B cell (primary cell): ENCODE results near the gene CKAP2L. TPM values are rescaled to one million over a fixed set of nuclear protein-coding genes. Genes with fewer than 3 reads are reported as not detected.

Source experiments
- ATAC-seq: fragments of 200-7000 bp; cut with Tn5 transposase; one replicate; pipeline ENCODE4 v1.10.0; 2021; ENCODE audit warnings: low read depth, mild to moderate bottlenecking, moderate number of reproducible peaks, moderate library complexity
- CTCF ChIA-PET: fragments of 350-600 bp; sonication (Branson Sonifier 250); formaldehyde crosslinking; loops from one replicate; lab custom pipeline; 2021; ENCODE audit warnings: antibody characterized with exemption, inconsistent platforms; lab: Charles Lee
- POLR2A ChIA-PET: fragments of 350-600 bp; sonication (Branson Sonifier 250); formaldehyde crosslinking; loops from one replicate; lab custom pipeline; 2021; ENCODE audit warnings: antibody characterized with exemption; lab: Charles Lee
- DNase-seq: peaks from one replicate; pipeline ENCODE4 v3.0.0; 2013
- H2AFZ ChIP-seq: 2 replicates; pipeline ENCODE4 v1.6.1; 2012; ENCODE audit warnings: mild to moderate bottlenecking, low read depth, low read length; ENCODE audit not compliant: insufficient read depth, poor library complexity, severe bottlenecking
- H3K27ac ChIP-seq, 2 donors: 1 replicate in 1 of 2; 2 replicates in 1 of 2; pipeline ENCODE4 v1.5.1; 2012 to 2013; ENCODE audit warnings: low read length in 2 of 2, mild to moderate bottlenecking in 2 of 2, moderate library complexity in 1 of 2
- H3K27me3 ChIP-seq, 4 experiments: fragments of 200-600 bp in 1 of 4; sonication (generic) in 1 of 4; replicated peaks in 1 of 4; 1 replicate in 2 of 4; 2 replicates in 2 of 4; pipeline versions ENCODE4 v1.6.1 to v1.7.0; 2013 to 2016; ENCODE audit warnings: low read length in 3 of 4, mild to moderate bottlenecking in 2 of 4, mixed read lengths in 1 of 4, moderate library complexity in 1 of 4; ENCODE audit not compliant: insufficient read depth in 4 of 4, control insufficient read depth in 3 of 4; ENCODE audit errors: control extremely low read depth in 1 of 4
- H3K36me3 ChIP-seq, 2 experiments: replicated peaks in 1 of 2; 1 replicate in 1 of 2; 2 replicates in 1 of 2; pipeline versions ENCODE4 v1.6.1 to v1.7.1; 2013; ENCODE audit warnings: low read length in 1 of 2; ENCODE audit not compliant: insufficient read depth in 2 of 2, control insufficient read depth in 1 of 2; ENCODE audit errors: control extremely low read depth in 1 of 2, extremely low read depth in 1 of 2
- H3K4me1 ChIP-seq, 2 donors: fragments of 200-600 bp in 1 of 2; sonication (generic) in 1 of 2; 1 replicate in 1 of 2; 2 replicates in 1 of 2; pipeline versions ENCODE4 v1.5.1 to v1.6.1; 2013 to 2017; ENCODE audit warnings: low read length in 2 of 2; ENCODE audit not compliant: control insufficient read depth in 2 of 2, insufficient read depth in 2 of 2
- H3K4me2 ChIP-seq: replicated peaks from 2 replicates; pipeline ENCODE3; 2012; ENCODE audit warnings: mild to moderate bottlenecking, low read depth, low read length; ENCODE audit not compliant: poor library complexity, severe bottlenecking
- H3K4me3 ChIP-seq, 5 experiments: fragments of 200-600 bp in 1 of 5; sonication (generic) in 1 of 5; 1 replicate in 3 of 5; 2 replicates in 2 of 5; pipeline versions ENCODE4 v1.5.1 to v1.7.0; 2011 to 2016; ENCODE audit warnings: low read length in 4 of 5, mild to moderate bottlenecking in 4 of 5, low read depth in 2 of 5, control low read depth in 1 of 5, moderate library complexity in 1 of 5; ENCODE audit not compliant: insufficient read depth in 1 of 5; ENCODE audit errors: control extremely low read depth in 1 of 5, extremely low read depth in 1 of 5
- H3K79me2 ChIP-seq: fragments of 200-600 bp; sonication (generic); one replicate; pipeline ENCODE4 v1.6.0; 2016; ENCODE audit warnings: low read length; ENCODE audit not compliant: control insufficient read depth, insufficient read depth
- H3K9ac ChIP-seq: fragments of 200-600 bp; sonication (generic); 2 replicates; pipeline ENCODE4 v1.6.1; 2017; ENCODE audit warnings: mild to moderate bottlenecking, low read length, moderate library complexity
- H3K9me3 ChIP-seq, 3 donors: one replicate each; pipeline versions ENCODE4 v1.6.1 to v1.7.1; 2013; ENCODE audit warnings: low read length in 2 of 3; ENCODE audit not compliant: control insufficient read depth in 2 of 3, insufficient read depth in 1 of 3; ENCODE audit errors: control extremely low read depth in 1 of 3
- H4K20me1 ChIP-seq: 2 replicates; pipeline ENCODE4 v1.6.0; 2012; ENCODE audit warnings: mild to moderate bottlenecking, low read length; ENCODE audit not compliant: insufficient read depth, control insufficient read depth, poor library complexity, severe bottlenecking
- H3K27ac Mint-ChIP-seq: one replicate; pipeline ENCODE4 v1.8.0; 2021; ENCODE audit warnings: mixed read lengths
- H3K27me3 Mint-ChIP-seq: one replicate; pipeline ENCODE4 v1.8.0; 2021; ENCODE audit warnings: mixed read lengths
- H3K4me1 Mint-ChIP-seq: one replicate; pipeline ENCODE4 v1.8.0; 2021; ENCODE audit warnings: mixed read lengths
- H3K4me3 Mint-ChIP-seq: one replicate; pipeline ENCODE4 v1.8.0; 2021; ENCODE audit warnings: mixed read lengths
- H3K9me3 Mint-ChIP-seq: one replicate; pipeline ENCODE4 v1.8.0; 2022; ENCODE audit warnings: mixed read lengths; ENCODE audit not compliant: insufficient read depth
- CTCF ChIP-seq: fragments of 200-600 bp; IDR thresholded peaks from one replicate; pipeline ENCODE4 v1.8.0; 2022; ENCODE audit warnings: antibody characterized with exemption, mild to moderate bottlenecking
- EZH2 ChIP-seq: IDR thresholded peaks from 2 replicates; pipeline ENCODE4 v1.6.1; 2012; ENCODE audit warnings: borderline replicate concordance, low read depth, mild to moderate bottlenecking, moderate library complexity, low read length; ENCODE audit not compliant: insufficient read depth, poor library complexity, severe bottlenecking
- WGBS: methylation state at CpG from one replicate; pipeline ENCODE4 v1.1.5; 2013; ENCODE audit warnings: missing lambda C conversion rate; ENCODE audit not compliant: insufficient coverage; 5-methylcytosine and 5-hydroxymethylcytosine counted together
- intact Hi-C: fragments of 100-400 bp; cut with micrococcal nuclease; formaldehyde crosslinking; loops from one replicate; pipeline ENCODE4 v1.10.0; 2022
- polyA plus RNA-seq: library from polyadenylated mRNA; depleted of rRNA; stranded (reverse); fragments of >200 nt; gene quantifications from 2 replicates; pipeline ENCODE4 v1.2.3, GENCODE V29; 2012
- total RNA-seq, 2 donors: library from RNA; stranded (reverse); fragments of 120-200 nt in 1 of 2; gene quantifications; 1 replicate in 1 of 2; 2 replicates in 1 of 2; pipeline versions ENCODE4 v1.2.3 to v1.2.4, GENCODE V29; 2013 to 2022

The CKAP2L gene
- total and polyA plus RNA-seq, 2 donors (not counting 1 experiment from before 2014, with no cell fraction given) = 0.01 to 0.25 TPM

- intact Hi-C loops = loop anchor here (2.0 to 10.0 kb wide), 4 partner anchors 19 to 673 kb away; partner anchors contain the start of genes TMEM87B and TTL
- DNase-seq = no peak
- no peak overlapping the region for H2AFZ ChIP-seq
- no peak overlapping the region for H3K4me3 ChIP-seq
- H4K20me1 ChIP-seq = no peaks in the 10 kb centered on the region
- no peak overlapping the region for H3K27ac Mint-ChIP-seq
- H3K4me1 ChIP-seq = peaks cover 8 to 25% of the 10 kb centered on the region in 2 donors
- H3K9me3 ChIP-seq = no peaks in the 10 kb centered on the region
- no peaks in the 10 kb centered on the region for H3K27me3 ChIP-seq
- H3K79me2 ChIP-seq = no peaks in the 10 kb centered on the region
- ATAC-seq = no peak
- CTCF ChIA-PET = interaction anchor here (0.7 to 19.8 kb wide), 24 partner anchors 9 to 163 kb away, joined by 3 to 496 read pairs (median 6); partner anchors contain the start of genes CHCHD5 and SLC20A1
- H3K27ac ChIP-seq = no peak overlapping the region
- POLR2A ChIA-PET = interaction anchor here (2.0 to 3.8 kb wide), 2 partner anchors 19 to 81 kb away, joined by 9 to 19 read pairs; partner anchors contain the start of gene SLC20A1
- TF ChIP-seq CTCF = no peak
- TF ChIP-seq EZH2 = no peak
- no peaks in the 10 kb centered on the region for H3K9me3 Mint-ChIP-seq
- H3K9ac ChIP-seq = no peak overlapping the region
- no peaks in the 10 kb centered on the region for H3K27me3 Mint-ChIP-seq
- no peak overlapping the region for H3K4me3 Mint-ChIP-seq
- H3K4me2 ChIP-seq = no peak overlapping the region
- WGBS = 95% methylated on average over 19 of the region's 19 CpGs
- H3K36me3 ChIP-seq = no peaks in the 10 kb centered on the region
- H3K4me1 Mint-ChIP-seq = peaks cover 17% of the 10 kb centered on the region
Measured at GRCh38 chr2:112727276-112728028, 37.0 kb downstream of the CKAP2L start.
